Fibroblast of upper back skin (primary cell): ENCODE results near the gene TENM3.
"Not testable (repeated sequence)": the region's sequence is repeated elsewhere in the genome, so short reads cannot be mapped to it uniquely, and the experiment has no call there.

ENCODE experiments used
- DNase-seq: peaks from one replicate; pipeline ENCODE4 v3.0.0-alpha.2; 2013

Gene TENM3

DNA sequence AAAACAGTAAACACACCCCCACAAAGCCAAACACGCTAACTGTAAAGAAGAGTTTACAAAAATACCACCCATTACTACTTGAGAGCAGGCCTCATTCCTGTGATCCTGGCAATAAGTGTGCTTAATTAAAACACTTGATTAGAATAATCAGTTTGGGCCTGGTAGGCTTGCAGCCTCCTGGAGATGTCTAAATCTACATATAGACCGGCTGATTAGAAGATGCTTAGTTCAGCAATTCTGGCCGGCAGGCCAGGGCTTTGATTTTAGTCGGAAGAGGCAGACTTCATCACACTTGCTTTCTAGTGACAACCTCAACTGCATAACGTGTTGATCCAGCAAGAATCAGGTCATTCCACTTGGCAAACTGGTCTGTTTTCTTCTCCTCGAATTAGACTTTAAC, 560.0 kb downstream of the TENM3 start:
- DNase-seq, result no peak

GRCh38 chr4:182804131-182804530, 560.9 kb downstream of the TENM3 start:
- no peak for DNase-seq

DNA sequence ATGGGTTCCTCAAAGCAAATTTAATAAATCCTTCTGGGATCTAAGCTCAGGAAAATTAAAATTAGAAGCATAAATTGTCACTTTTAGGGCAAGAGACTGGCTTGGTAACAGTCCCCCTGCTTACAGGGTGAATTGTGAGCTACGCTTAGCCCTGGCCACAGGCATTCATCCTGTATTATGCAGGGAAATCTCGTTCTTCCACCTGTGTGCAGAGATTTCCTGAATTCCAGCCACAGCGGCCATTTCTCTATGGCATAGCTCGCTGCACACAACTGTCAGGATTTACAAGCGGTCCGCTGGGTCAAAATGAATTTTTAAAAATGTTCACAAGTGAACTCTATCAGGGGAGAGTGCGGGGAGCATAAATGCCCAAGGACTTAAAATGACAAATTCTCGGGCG, 562.1 kb downstream of the TENM3 start:
- DNase-seq, result no peak

DNA sequence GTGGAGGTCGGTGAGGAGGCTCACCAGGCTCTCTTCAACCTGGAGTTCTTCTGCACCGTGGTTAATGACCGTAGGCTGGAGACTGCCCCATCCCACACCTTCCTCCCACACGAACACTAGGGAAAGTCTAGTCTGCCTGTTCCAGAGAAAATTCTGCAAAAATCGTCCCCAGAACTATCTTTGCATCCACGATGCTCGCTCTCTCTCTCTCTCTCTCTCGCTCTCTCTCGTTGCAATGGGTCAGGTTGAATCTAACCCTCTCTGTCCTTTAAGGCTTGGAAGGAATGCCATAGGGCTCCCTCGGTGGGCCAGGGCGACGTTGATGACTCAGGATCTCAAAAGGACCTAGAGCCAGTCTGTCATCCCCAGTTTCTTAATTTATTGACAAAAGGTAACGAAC, 562.5 kb downstream of the TENM3 start:
- DNase-seq, result no peak

GRCh38 chr4:182806259-182807252, 563.4 kb downstream of the TENM3 start:
- peak; percentile 69 for DNase-seq

GRCh38 chr4:182807346-182807745, 564.1 kb downstream of the TENM3 start:
- no peak for DNase-seq

- no peak for DNase-seq
These were observed 564.8 kb downstream of the TENM3 start for GRCh38 chr4:182807767-182808548.

DNA sequence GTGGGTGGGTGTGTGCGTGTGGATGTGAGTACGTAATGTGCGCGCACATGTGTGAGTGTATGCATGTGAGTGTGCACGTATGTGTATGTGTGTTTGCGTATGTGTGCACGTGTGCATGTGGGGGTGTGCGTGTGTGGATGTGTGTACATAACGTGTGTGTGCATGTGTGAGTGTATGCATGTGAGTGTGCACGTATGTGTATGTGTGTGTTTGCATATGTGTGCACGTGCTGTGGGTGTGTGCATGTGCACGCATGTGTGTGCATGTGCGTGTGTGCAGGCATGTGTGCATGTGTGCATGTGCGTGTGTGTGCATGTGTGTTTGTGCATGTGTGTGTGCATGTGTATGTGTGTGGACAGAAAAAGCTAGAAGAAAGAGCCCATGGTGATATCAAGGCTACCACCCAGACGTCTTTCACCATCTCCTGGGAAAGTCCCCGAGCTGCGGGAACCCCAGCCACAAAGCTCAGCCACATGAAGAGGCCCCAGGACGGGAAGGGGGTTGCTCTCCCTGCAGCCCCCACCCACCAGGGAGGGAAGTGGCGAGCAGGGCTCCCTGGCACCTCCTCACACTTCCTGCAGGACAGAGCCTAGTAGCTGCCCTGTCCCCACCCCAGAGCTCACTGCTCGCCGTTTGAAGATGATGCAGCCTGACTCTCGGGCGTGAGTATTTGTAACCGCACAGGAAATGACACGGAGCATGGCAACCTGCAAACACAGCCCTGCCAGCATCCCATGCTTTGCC, 565.6 kb downstream of the TENM3 start:
- no peak for DNase-seq

- no peak for DNase-seq
These were observed 566.4 kb downstream of the TENM3 start for GRCh38 chr4:182809417-182810102.

DNA sequence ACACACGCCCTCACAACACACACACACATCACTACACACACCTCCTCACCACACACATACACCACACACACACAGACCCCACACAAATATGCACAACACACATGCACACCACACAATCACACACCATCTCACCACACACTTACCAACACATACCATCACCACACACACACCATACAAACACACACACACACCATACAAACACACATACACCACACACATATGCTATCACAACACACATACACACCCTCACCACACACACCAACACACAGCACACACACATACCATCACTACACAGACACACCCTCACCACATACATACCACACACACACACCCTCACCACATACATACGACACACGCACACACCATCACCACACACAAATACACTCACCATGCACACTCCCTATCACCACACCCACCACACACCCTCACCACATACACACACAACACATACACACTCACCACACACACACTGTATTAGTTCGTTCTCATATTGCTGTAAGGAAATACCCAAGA, 567.0 kb downstream of the TENM3 start:
- DNase-seq, result no peak

DNA sequence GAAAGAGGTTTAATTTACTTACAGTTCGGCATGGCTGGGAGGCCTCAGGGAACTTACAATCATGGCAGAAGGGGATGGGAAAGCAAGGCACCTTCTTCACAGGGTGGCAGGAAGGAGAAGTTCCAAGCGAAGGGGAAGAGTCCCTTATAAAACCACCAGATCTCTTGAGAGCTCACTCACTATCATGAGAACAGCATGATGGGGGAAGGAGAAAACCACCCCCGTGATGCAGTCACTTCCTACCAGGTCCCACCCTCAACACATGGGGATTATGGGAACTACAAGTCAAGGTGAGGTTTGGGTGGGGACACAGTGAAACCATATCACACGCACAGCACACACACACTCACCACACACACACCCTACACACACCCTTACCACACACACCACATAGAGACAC, 569.7 kb downstream of the TENM3 start:
- no peak for DNase-seq

DNA sequence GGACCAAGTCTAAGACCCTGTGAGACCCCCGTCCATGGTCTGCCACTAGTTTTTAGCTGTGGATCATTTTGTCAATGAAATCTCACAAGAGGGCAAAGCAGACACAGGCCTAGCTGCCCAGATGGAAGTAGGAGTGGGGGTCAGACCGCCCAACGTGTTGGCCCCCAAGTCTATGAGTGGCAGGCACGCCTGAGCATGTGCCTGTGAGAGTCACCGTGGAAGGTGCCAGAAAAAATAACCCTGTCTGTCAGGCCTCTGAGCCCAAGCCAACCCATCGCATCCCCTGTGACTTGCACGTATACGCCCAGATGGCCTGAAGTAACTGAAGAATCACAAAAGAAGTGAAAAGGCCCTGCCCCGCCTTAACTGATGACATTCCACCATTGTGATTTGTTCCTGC, 570.9 kb downstream of the TENM3 start:
- DNase-seq, result not testable (repeated sequence)

GRCh38 chr4:182818926-182819730, 575.9 kb downstream of the TENM3 start:
- DNase-seq, result no peak

GRCh38 chr4:182819751-182820150, 576.5 kb downstream of the TENM3 start:
- no peak for DNase-seq

DNA sequence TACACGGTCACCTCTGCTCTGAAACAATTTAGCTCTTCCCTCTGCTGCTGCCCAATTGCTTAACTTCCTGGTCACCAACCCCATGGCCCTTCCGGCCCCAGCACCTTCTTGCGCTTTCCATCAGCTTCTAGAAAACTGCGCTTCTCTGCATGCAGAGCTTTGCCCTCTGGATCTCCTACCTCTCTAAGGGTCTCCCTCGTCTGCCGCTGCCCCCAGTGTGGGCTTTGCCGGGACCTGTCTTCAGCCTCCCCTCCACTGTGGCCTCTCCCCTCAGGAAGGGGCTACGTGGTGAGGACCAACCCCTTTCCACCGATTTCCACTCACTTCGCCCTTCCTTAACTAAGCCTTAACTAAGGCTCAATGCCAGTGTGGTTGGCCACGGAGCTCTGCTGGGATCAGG, 579.4 kb downstream of the TENM3 start:
- DNase-seq, result no peak

DNA sequence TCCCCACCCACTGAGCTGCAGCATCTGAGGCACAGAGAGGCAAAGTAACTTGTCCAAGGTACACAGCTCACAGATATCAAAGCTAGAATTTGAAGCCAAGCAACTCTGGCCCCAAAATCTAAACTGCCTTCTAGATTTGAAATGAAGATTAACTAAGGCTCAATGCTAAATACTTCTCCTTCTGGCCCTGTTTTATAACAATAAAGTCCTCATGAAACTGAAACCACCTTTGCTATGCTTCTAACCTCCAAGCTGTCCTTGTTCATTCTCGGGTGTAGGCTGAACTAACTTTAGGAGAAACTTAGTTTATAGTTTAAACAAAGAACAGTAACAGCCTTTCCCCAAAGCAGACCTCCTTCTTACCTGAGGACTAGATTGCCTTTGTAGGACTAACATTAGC, 580.4 kb downstream of the TENM3 start:
- DNase-seq, result no peak

GRCh38 chr4:182825003-182825402, 581.8 kb downstream of the TENM3 start:
- no peak for DNase-seq

DNA sequence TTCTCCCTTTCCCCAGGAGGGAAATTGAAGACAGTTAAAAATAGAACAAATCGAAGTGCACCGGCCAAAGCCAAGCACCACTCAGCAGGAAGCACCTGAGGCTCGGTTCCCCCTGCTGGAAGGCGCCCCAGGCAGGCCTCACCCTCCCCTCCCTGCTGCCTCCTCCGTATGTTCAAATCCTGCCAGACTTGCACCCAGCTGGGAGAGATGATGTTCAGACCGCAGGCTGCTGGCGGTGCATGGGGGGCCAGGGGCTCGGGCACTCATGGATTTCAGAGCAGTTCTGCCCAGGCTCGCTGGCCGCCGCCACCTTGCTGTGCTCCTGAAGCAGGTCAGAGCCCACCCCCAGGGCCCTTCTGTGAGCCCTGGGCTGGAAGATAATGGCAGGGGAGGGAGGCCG, 582.6 kb downstream of the TENM3 start:
- DNase-seq, result no peak

DNA sequence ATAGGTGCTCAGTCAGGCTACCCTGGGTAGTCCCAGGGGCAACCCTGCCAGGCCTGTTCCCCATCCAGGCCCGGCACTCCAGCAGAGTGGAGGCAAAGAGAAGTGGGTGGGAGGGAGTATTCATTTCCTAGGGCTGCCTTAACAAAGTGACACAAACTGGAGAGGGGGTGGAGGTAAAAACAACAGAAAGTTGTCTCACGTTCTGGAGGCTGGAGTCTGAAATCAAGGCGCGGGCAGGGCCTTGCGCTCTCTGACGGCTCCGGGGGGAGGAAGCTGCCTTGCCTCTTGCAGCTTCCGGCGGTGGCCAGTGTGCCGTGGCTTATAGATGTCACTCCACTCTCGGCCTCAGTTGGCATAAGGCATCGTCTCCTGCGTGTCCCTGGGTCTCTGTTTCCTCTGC, 583.2 kb downstream of the TENM3 start:
- no peak for DNase-seq

DNA sequence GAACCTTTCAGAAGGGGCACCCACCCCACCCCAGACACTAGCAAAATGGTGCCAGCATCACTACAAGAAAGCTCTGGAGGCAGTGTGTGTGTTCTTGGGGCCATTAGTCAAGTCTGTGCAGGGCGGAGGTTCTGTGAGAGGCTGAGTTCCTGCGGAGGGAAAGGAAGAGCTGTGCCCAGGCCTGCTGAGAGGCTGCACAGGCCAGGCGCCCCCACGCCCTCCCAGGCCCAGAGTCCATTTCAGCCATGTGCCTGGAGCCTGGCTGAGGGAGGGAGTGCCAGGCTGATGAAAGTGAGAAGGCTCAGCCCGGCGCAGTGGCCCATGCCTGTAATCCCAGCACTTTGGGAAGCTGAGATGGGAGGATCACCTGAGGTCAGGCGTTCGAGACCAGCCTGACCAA, 584.0 kb downstream of the TENM3 start:
- no peak for DNase-seq

DNA sequence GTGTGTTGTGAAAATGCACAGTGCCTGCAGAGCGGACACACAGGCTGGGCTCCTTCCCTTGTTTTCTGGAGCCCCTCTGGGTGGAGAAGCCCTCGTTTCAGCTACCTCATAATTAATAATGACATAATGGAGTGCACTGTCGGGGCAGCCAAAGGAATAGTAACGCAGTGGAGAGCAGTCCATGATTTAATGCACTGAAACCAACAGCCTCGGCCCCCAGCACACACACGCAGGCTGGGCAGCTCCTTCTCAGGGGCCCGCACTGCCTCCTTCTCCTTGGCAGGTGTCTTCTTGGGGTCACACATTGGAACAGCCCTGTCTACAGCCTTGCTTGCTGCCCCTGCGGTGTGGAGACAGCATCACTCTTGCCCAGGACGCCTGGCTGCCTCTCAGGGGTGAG, 584.8 kb downstream of the TENM3 start:
- DNase-seq, result no peak
